Sigmoid colon (tissue), 7 donors: Measurements from ENCODE around the gene CLTB. TPM values are rescaled to one million over a fixed set of nuclear protein-coding genes. Genes with fewer than 3 reads are reported as not detected.

Experiments used
- DNase-seq: peaks from one replicate; pipeline ENCODE4 v3.0.0-alpha.2; 2019
- H3K27ac ChIP-seq, 4 donors: fragments of 200-600 bp; sonication (generic); one replicate each; pipeline ENCODE4 v1.5.1; 2016 to 2019; ENCODE audit warnings: mild to moderate bottlenecking in 1 of 4
- H3K27me3 ChIP-seq, 3 donors: fragments of 200-600 bp; sonication (generic); one replicate each; pipeline ENCODE4 v1.5.1; 2019; ENCODE audit warnings: mild to moderate bottlenecking in 1 of 3
- H3K36me3 ChIP-seq, 4 donors: fragments of 200-600 bp; sonication (generic); one replicate each; pipeline ENCODE4 v1.5.1; 2016 to 2019
- H3K4me1 ChIP-seq, 4 donors: fragments of 200-600 bp; sonication (generic); one replicate each; pipeline ENCODE4 v1.5.1; 2017 to 2019
- H3K4me3 ChIP-seq, 4 donors: fragments of 200-600 bp; sonication (generic); one replicate each; pipeline ENCODE4 v1.5.1; 2017 to 2019; ENCODE audit warnings: mild to moderate bottlenecking in 2 of 4, moderate library complexity in 1 of 4
- H3K9me3 ChIP-seq, 4 donors: fragments of 200-600 bp in 3 of 4; sonication (generic) in 3 of 4; one replicate each; pipeline versions ENCODE4 v1.5.1 to v1.6.1; 2013 to 2019
- CTCF ChIP-seq, 4 experiments: fragments of 450-650 bp in 3 of 4; fragments of 200-600 bp in 1 of 4; IDR thresholded peaks; one replicate each; pipeline ENCODE4 v1.5.1; 2016 to 2019; ENCODE audit warnings: antibody characterized with exemption in 4 of 4, mild to moderate bottlenecking in 3 of 4, moderate library complexity in 2 of 4
- EP300 ChIP-seq, 4 donors: sonication (generic); formaldehyde crosslinking; IDR thresholded peaks; one replicate each; pipeline ENCODE4 v1.6.1; 2017; ENCODE audit warnings: antibody characterized with exemption in 4 of 4
- POLR2A ChIP-seq, 2 donors: fragments of 450-650 bp; IDR thresholded peaks; one replicate each; pipeline ENCODE4 v1.6.1; 2016; ENCODE audit warnings: antibody characterized with exemption in 2 of 2, mild to moderate bottlenecking in 2 of 2, moderate library complexity in 2 of 2
- POLR2AphosphoS5 ChIP-seq, 4 donors: sonication (generic); formaldehyde crosslinking; IDR thresholded peaks; one replicate each; pipeline ENCODE4 v1.6.1; 2017; ENCODE audit warnings: antibody characterized with exemption in 4 of 4
- WGBS, 2 donors: extraction: QIAGEN DNeasy Blood & Tissue Kit; methylation state at CpG; one replicate each; pipeline ENCODE4 v1.1.7; 2013; 5-methylcytosine and 5-hydroxymethylcytosine counted together
- intact Hi-C: fragments of 100-400 bp; cut with DNase I; formaldehyde crosslinking; loops from one replicate; pipeline ENCODE4 v1.15.1; 2023
- polyA plus RNA-seq, 3 donors: library from polyadenylated mRNA; stranded (reverse); fragments of 200-250 nt; gene quantifications; one replicate each; pipeline ENCODE4 v1.2.3, GENCODE V29; 2013
- total RNA-seq, 4 donors: library from RNA; depleted of rRNA; stranded (reverse); fragments of >200 nt; gene quantifications; one replicate each; pipeline ENCODE4 v1.1.0, GENCODE V29; 2016
- donor health status: healthy with polysubstance abuse.
- donor health status: Bipolar disorder and iron deficiency.
- donor health status: healthy.

The CLTB gene
- total and polyA plus RNA-seq, 7 donors, result 129 to 403 (median 163) TPM

DNA sequence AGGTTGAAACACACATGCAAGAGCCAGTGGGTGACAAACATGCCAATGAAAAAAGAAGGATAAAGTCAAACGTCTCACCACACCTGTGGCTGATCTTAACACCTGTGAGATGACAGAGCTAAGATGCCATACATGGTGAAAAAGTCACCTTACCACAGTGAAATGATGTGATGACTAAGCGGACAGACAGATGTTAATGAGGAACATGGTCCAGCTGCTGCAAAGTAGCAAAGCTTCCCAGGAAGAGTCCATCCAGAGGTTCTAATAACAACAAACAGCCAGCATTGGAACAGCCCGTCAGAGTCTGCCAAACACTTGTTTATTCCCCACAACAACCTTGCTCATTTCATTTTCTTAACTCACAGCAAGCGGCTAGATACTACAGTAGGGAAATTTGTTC lies 56.7 kb downstream of the CLTB start:
- Histone ChIP-seq H3K4me1 (peaks cover 0 to 28% (median 20%) of the 10 kb centered on the region in 4 donors), H3K36me3 (peaks cover 0 to 43% (median 2%) of the 10 kb centered on the region in 4 donors), H3K27ac (no peak overlapping the region), H3K27me3 (no peaks in the 10 kb centered on the region), H3K4me3 (no peak overlapping the region), H3K9me3 (no peaks in the 10 kb centered on the region)
- no peak for DNase-seq
- intact Hi-C loops, result loop anchor here (5.0 kb wide), 1 partner anchor 178 kb away; the partner anchor contains the start of gene RNF44
- WGBS, 2 donors, result 66% methylated on average over 4 of the region's 4 CpGs
- TF ChIP-seq POLR2A (IDR thresholded peaks at IDR 0.05) (no peak), EP300 (IDR thresholded peaks at IDR 0.05) (no peak)

- H3K36me3 ChIP-seq, result peaks cover 7 to 77% (median 14%) of the 10 kb centered on the region in 4 donors
- H3K27me3 ChIP-seq, result no peaks in the 10 kb centered on the region
- H3K4me1 ChIP-seq, result peaks cover 0 to 18% (median 14%) of the 10 kb centered on the region in 4 donors
- intact Hi-C loops, result no loop called here
- TF ChIP-seq CTCF (IDR thresholded peaks at IDR 0.05) (no peak), POLR2AphosphoS5 (IDR thresholded peaks at IDR 0.05) (no peak), POLR2A (IDR thresholded peaks at IDR 0.05) (no peak), EP300 (IDR thresholded peaks at IDR 0.05) (no peak)
- no peak for DNase-seq
- 95 to 97% methylated on average over 3 of the region's 3 CpGs for WGBS, 2 donors
- no peak overlapping the region for H3K4me3 ChIP-seq
- H3K27ac ChIP-seq, result no peak overlapping the region
- H3K9me3 ChIP-seq, result no peaks in the 10 kb centered on the region
Measured at GRCh38 chr5:176356179-176356566, 60.2 kb downstream of the CLTB start.

GRCh38 chr5:176355400-176356178 lies 60.8 kb downstream of the CLTB start:
- peaks cover 7 to 83% (median 18%) of the 10 kb centered on the region in 4 donors for H3K36me3 ChIP-seq

GRCh38 chr5:176353533-176353932 lies 62.8 kb downstream of the CLTB start:
- H3K27me3 ChIP-seq, result no peaks in the 10 kb centered on the region
- H3K4me3 ChIP-seq, result no peak overlapping the region

More at GRCh38 chr5:176355400-176356178, 60.8 kb downstream of the CLTB start:
- no peak for DNase-seq
- TF ChIP-seq POLR2AphosphoS5 (IDR thresholded peaks at IDR 0.05) (no peak), EP300 (IDR thresholded peaks at IDR 0.05) (no peak), CTCF (IDR thresholded peaks at IDR 0.05) (no peak), POLR2A (IDR thresholded peaks at IDR 0.05) (no peak)
- 91 to 93% methylated on average over 16 of the region's 16 CpGs for WGBS, 2 donors
- Histone ChIP-seq H3K27me3 (no peaks in the 10 kb centered on the region), H3K27ac (no peak overlapping the region), H3K9me3 (no peaks in the 10 kb centered on the region), H3K4me1 (peaks cover 0 to 14% (median 10%) of the 10 kb centered on the region in 4 donors), H3K4me3 (no peak overlapping the region)
- intact Hi-C loops, result no loop called here

More at GRCh38 chr5:176353533-176353932, 62.8 kb downstream of the CLTB start:
- TF ChIP-seq POLR2AphosphoS5 (IDR thresholded peaks at IDR 0.05), result no peak
- no peak for TF ChIP-seq POLR2A (IDR thresholded peaks at IDR 0.05)
- TF ChIP-seq EP300 (IDR thresholded peaks at IDR 0.05), result no peak
- TF ChIP-seq CTCF (IDR thresholded peaks at IDR 0.05), result no peak
- no peak for DNase-seq
- Histone ChIP-seq H3K9me3 (no peaks in the 10 kb centered on the region), H3K36me3 (peaks cover 14 to 97% (median 33%) of the 10 kb centered on the region in 4 donors), H3K27ac (no peak overlapping the region), H3K4me1 (no peaks in the 10 kb centered on the region)
- 95 to 97% methylated on average over 4 of the region's 4 CpGs for WGBS, 2 donors
- intact Hi-C loops, result no loop called here
